Right ventricle myocardium inferior (tissue), 1 donor: ENCODE measurements around the gene UBE2L6. TPM values are rescaled to one million over a fixed set of nuclear protein-coding genes. Genes with fewer than 3 reads are reported as not detected.

ENCODE experiments used
- ATAC-seq: fragments of 200-7000 bp; cut with Tn5 transposase; one replicate; pipeline ENCODE4 v1.9.1; 2020; ENCODE audit warnings: mild to moderate bottlenecking, moderate library complexity
- DNase-seq: peaks from one replicate; pipeline ENCODE4 v3.0.0; 2021; ENCODE audit errors: missing footprints
- intact Hi-C: fragments of 100-400 bp; cut with DNase I; formaldehyde crosslinking; loops from one replicate; pipeline ENCODE4 v1.11.0; 2022
- total RNA-seq: library from RNA; stranded (reverse); fragmentation: NEBNext Ultra II Directional; extraction: Animal tissue kit (Norgen Biotek cat#: 25700); gene quantifications from one replicate; pipeline ENCODE4 v1.2.1, GENCODE V29; 2021
- donor health status: DM: no; HTN: yes; CAD: no; lungs with severe emphysema.

The UBE2L6 gene
- total RNA-seq, 1 donor from 2014 or later, result 19.2 TPM

DNA sequence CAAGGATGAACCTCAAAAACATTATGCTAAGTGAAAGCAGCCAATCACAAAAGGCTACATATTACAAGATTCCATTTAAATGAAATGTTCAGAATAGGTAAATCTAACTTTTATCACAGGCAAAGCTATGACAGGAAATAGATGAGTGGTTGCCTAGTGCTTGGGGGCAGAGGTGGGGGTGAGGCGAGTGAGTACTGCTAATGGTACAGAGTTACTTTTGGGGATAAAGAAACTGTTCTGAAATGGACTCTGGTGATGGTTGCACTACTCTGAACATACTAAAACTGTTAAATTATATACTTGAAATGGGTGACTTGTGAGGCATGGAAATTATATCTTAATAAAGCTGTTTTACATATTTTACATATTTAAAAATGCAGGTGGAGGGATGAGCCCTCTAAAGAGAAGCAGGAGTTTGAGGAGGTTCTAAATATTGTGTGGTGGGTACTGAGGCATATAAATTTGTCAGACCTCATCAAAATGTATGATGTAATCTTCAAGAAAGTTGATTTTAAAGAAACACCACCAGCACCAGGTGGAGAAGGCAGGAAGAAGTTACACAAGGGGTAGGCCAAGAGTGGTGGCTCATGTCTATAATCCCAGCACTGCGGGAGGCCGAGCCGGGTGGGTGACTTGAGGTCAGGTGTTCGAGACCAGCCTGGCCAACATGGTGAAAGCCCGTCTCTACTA is 55.6 kb downstream of the UBE2L6 start:
- DNase-seq (no peak), ATAC-seq (no peak)
- intact Hi-C loops, result no loop called here

DNA sequence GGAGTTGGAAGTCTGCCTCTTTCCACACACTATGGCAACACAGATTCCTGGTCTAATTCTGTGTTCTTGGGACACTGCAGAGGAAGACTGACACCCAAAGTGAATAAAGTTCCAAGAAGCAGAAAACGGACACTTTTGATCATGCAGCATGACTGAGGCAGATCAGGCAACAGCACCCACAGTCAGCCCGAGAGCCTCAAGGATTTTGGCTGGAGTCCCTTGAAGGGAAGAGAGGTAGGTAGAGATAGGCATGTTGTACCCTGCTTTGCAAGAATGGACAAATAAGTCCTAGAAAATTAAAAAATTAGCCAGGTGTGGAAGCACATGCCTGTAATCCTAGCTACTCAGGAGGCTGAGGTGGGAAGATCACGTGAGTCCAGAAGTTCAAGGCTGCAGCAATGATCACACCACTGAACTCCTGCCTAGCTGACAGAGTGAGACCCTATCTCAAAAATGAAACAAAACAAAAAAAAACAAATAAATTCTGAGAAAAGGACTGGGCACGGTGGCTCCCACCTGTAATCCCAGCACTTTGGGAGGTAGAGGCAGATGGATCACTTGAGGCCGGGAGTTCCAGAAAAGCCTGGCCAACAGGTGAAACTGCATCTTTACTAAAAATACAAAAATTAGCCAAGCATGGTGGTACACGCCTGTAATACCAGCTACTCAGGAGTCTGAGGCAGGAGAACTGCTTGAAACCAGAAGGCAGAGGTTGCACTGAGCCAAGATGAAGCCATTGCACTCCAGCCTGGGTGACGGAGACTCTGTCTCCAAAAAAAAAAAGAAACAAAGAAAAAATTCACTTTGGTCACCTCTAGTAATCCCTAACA is 58.9 kb downstream of the UBE2L6 start:
- ATAC-seq (no peak), DNase-seq (no peak)
- intact Hi-C loops, result no loop called here

DNA sequence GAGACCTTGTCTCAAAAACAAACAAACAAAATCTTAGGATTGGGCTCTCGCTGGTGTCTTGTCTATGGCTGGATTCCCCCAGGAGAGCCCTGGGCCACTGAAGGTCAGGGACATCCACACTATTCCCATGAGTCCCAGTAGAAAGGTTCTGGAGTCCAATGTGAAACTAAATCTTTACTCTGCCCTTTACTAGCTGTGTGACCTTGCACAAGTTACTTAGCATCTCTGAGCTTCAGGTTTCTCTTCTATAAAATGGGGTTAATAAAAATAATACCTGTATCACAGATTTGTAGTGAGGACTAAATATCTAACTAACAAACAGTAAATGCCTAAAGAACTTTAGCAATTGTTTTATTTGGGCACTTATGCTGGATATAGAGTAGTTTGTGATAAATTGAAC is 61.0 kb downstream of the UBE2L6 start:
- ATAC-seq (no peak), DNase-seq (no peak)
- intact Hi-C loops, result no loop called here

DNA sequence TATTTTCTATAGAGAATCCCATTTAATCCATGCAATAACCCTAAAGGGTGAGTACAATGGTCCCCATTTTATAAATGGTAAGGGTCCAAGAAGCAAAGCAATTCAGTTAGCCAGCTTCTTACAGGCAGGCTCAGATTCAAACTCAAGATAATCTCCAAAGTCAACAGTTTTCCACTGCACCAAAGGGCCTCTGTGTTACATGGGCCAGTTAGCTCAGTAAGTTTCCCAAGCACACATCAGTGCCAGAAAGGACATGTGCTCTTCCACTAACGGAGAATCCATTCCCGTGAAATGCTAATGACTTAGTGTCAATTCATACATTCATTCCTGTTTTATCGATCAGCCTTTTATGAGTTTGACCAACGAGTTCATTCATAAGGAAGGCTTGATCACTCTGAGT is 63.0 kb downstream of the UBE2L6 start:
- no peak for DNase-seq
- intact Hi-C loops, result no loop called here
- ATAC-seq, result no peak

DNA sequence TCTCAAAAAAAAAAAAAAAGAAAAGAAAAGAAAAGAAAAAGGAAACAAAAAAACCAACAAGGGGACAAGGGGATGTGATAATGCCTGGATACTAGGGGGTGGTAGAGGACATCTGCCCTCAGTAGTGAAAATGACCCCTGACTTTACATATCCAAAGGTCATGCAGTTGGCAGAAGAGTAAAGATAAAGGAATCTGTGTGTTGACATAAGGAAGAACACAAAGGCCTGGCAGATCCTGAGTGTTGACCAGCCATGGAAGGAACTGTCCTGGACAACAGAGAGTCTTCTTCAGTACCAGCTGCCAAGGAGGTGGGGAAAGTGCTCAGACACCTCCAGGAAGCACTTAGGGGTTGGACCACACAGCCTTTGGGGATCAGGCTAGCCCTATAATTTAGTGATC is 64.6 kb downstream of the UBE2L6 start:
- no peak for ATAC-seq
- DNase-seq, result no peak
- intact Hi-C loops, result no loop called here

DNA sequence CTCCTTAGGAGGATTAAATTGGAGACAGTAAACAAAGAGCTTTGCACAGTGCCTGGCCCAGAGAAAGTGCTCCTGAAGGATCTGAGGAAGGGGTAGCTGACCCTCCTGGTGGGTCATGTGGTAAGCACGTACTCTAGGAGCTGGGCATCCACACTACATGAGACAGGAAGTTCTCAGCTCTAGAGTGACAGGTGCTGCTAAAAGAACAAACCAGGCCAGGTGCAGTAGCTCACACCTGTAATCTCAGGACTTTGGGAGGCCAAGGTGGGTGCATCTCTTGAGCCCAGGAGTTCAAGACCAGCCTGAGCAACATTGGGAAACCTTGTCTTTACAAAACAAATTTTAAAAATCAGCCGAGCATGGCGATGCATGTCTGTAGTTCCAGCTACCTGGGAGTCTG is 65.1 kb downstream of the UBE2L6 start:
- intact Hi-C loops, result no loop called here
- ATAC-seq (no peak), DNase-seq (no peak)

DNA sequence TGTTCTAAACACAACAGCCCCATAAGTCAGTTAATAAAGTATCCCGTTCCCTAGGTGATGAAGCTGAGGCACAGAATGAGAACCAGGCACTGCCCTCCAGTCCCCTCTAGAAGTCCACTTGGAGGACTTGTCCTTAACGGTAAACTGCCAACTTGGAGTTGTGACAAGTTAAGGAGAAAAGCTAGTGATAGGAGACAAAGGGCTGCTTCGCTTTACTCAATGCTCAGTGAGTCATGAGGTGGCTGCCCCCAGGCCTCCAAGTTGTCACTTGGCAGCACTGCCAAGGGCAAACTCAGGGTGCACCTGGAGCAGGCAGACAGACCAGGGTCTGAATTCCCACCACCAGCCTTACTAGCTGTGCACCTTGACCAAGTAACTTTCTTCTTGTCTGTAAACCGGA is 65.5 kb downstream of the UBE2L6 start:
- ATAC-seq, result no peak
- DNase-seq, result no peak
- intact Hi-C loops, result no loop called here

Other genes with a start within 250 kb of the UBE2L6 start
- gene TNKS1BP1, start 242.7 kb downstream of the UBE2L6 start, total RNA-seq, result 51.2 TPM
- gene SSRP1, start 231.8 kb downstream of the UBE2L6 start, total RNA-seq, result 33.8 TPM
- 3.2 TPM for gene P2RX3, start 229.3 kb downstream of the UBE2L6 start, total RNA-seq
- not detected for gene PRG3, start 186.5 kb downstream of the UBE2L6 start, total RNA-seq
- gene PRG2, start 177.0 kb downstream of the UBE2L6 start, total RNA-seq, result not detected
- gene SLC43A3, start 140.6 kb downstream of the UBE2L6 start, total RNA-seq, result 22.4 TPM
- 1.6 TPM for gene RTN4RL2, start 107.1 kb downstream of the UBE2L6 start, total RNA-seq
- 6.4 TPM for gene SLC43A1, start 52.0 kb downstream of the UBE2L6 start, total RNA-seq
- gene TIMM10, start 36.9 kb downstream of the UBE2L6 start, total RNA-seq, result 58.1 TPM
- gene SMTNL1, start 30.1 kb downstream of the UBE2L6 start, total RNA-seq, result not detected
- 157 TPM for gene SERPING1, start 30.0 kb upstream of the UBE2L6 start, total RNA-seq
- gene YPEL4, start 82.2 kb upstream of the UBE2L6 start, total RNA-seq, result 0.51 TPM
- gene CLP1, start 90.1 kb upstream of the UBE2L6 start, total RNA-seq, result 6.2 TPM
- gene ZDHHC5, start 100.4 kb upstream of the UBE2L6 start, total RNA-seq, result 44.9 TPM
- gene MED19, start 144.5 kb upstream of the UBE2L6 start, total RNA-seq, result 7.9 TPM
- 56.9 TPM for gene TMX2, start 144.9 kb upstream of the UBE2L6 start, total RNA-seq
- 72.9 TPM for gene SELENOH, start 173.8 kb upstream of the UBE2L6 start, total RNA-seq
- gene BTBD18, start 184.1 kb upstream of the UBE2L6 start, total RNA-seq, result not detected
- 67.0 TPM for gene CTNND1, start 194.1 kb upstream of the UBE2L6 start, total RNA-seq